ENCODE results near the gene C4orf50.

GRCh38 chr4:5894266-5894665 is 124.0 kb downstream of the C4orf50 start:
- TF ChIP-seq REST (IDR thresholded peaks at IDR 0.05; ENCODE audit: insufficient replicate concordance, low read depth): no peak
- no peak for TF ChIP-seq POLR2AphosphoS5 (IDR thresholded peaks at IDR 0.05; ENCODE audit: low read depth)
- TF ChIP-seq CTCF (IDR thresholded peaks at IDR 0.05; ENCODE audit: insufficient read depth, low read length): no peak
- TF ChIP-seq GABPA (IDR thresholded peaks at IDR 0.05; ENCODE audit: low read depth): no peak
- TF ChIP-seq SPI1 (IDR thresholded peaks at IDR 0.05; ENCODE audit: borderline replicate concordance, low read depth): no peak
